HFF-Myc (cell line): ENCODE data around the gene CPA4.

Source experiments
- DNase-seq: peaks from one replicate; pipeline ENCODE4 v3.0.0-alpha.2; 2011; ENCODE audit warnings: low read depth; ENCODE audit errors: extremely low read depth
- H3K4me3 ChIP-seq: replicated peaks from 2 replicates; pipeline ENCODE4 v1.5.1; 2011; ENCODE audit warnings: low read depth, mild to moderate bottlenecking, control low read depth, low read length
- CTCF ChIP-seq: IDR thresholded peaks from 2 replicates; pipeline ENCODE4 v1.5.1; 2012; ENCODE audit warnings: mild to moderate bottlenecking, low read depth, low read length, control low read depth; ENCODE audit errors: missing control alignments

The CPA4 gene

GRCh38 chr7:130359276-130359857 lies 66.4 kb downstream of the CPA4 start:
- DNase-seq, result no peak
- TF ChIP-seq CTCF, result no peak

DNA sequence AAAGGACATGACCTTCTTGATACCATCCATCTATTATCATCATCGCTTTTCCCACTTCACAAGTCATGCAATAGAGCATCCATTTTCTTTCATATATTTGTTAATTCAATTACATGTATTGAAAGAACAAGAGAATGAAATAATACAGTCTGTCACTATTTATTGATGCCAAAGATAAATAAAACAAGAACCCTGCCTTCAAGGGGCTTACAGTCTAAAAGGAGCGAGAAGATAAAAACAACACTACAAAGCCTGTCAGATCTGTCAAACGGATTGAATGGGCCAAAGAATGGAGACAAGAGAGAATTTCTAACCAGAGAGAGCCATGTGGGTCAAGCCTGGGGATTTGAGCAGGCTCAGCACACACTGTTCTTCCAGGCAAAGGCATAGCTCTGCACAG lies 67.6 kb downstream of the CPA4 start:
- TF ChIP-seq CTCF, result no peak
- H3K4me3 ChIP-seq, result no peak overlapping the region
- no peak for DNase-seq

More at GRCh38 chr7:130359276-130359857, 66.4 kb downstream of the CPA4 start:
- H3K4me3 ChIP-seq, result no peak overlapping the region

DNA sequence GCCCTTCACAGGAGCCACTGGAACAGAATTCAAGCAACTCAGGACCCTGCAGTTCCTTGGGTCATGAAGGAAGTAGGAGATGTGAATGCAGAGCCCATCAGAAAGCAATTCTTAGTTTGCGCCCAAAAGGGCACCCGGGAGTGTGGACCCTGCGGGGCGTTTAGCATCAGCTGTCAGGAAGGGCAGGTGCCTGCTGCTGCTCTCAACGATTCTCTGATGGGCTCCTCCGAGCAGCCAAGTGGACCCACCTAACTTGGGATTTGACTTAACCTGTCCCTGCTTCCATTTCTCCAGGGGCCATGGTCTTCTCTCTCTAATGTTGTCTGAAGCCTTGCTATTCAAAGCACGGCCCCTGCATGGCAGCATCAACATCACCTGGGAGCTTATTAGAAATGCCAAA lies 68.7 kb downstream of the CPA4 start:
- TF ChIP-seq CTCF, result no peak
- no peak overlapping the region for H3K4me3 ChIP-seq
- DNase-seq, result no peak

- H3K4me3 ChIP-seq, result no peak overlapping the region
- no peak for TF ChIP-seq CTCF
- no peak for DNase-seq
Measured at GRCh38 chr7:130362251-130362816, 69.4 kb downstream of the CPA4 start.

DNA sequence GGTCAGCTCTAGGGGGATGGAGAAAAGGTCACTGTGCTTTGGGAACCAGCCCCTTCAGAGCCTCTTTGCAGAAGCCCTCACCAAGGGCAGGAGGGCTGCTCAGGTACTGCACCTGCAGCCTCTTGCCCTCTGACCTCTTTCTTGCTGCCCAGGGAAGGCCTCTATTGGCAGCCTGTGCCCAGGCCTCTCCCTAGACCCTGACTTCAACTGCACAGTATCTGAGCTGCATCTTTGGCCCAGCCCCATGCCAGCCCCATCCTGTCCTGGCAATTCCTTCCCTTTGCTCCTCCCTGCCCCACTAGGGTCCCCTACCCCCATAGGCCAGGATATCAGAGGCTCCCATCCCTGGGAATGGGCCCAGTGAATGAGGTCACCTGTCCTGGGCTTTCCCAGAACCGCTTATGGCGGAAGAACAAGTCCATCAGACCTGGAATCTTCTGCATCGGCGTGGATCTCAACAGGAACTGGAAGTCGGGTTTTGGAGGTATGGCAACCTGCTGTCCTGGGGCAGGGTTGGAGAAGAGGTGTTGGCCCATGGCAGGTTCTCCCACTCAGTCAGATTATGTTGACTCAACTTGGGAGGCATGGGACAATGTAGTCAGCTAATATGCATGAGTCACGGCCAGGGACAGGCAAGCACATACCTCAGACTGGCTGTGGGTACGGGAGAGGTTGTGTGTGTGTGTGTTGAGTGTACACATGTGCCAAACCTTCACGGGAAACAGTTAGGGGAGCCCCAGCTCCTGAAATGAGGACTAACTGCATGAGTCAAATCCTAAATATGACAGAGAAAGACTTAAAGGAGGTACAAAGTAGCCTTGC lies 70.3 kb downstream of the CPA4 start:
- DNase-seq, result peak; percentile 81
- TF ChIP-seq CTCF, result no peak

GRCh38 chr7:130364451-130364850 lies 71.5 kb downstream of the CPA4 start:
- TF ChIP-seq CTCF, result no peak
- H3K4me3 ChIP-seq, result no peak overlapping the region
- no peak for DNase-seq

More for the DNA sequence above, 70.3 kb downstream of the CPA4 start:
- no peak overlapping the region for H3K4me3 ChIP-seq
